HT1080 (cell line): ENCODE results near the gene AQP12B. TPM values are rescaled to one million over a fixed set of nuclear protein-coding genes. Genes with fewer than 3 reads are reported as not detected.
"Not testable (repeated sequence)": the region's sequence is repeated elsewhere in the genome, so short reads cannot be mapped to it uniquely, and the experiment has no call there.

Source experiments
- DNase-seq: peaks from one replicate; pipeline ENCODE4 v3.0.0-alpha.2; 2015; ENCODE audit warnings: low read depth
- total RNA-seq: library from RNA; depleted of rRNA; stranded (reverse); fragments of >200 nt; shearing (Covaris generic); gene quantifications from 2 replicates; pipeline ENCODE4 v1.2.3, GENCODE V29; 2014

AQP12B gene
- total RNA-seq, 1 experiment from 2014 or later: not detected

DNA sequence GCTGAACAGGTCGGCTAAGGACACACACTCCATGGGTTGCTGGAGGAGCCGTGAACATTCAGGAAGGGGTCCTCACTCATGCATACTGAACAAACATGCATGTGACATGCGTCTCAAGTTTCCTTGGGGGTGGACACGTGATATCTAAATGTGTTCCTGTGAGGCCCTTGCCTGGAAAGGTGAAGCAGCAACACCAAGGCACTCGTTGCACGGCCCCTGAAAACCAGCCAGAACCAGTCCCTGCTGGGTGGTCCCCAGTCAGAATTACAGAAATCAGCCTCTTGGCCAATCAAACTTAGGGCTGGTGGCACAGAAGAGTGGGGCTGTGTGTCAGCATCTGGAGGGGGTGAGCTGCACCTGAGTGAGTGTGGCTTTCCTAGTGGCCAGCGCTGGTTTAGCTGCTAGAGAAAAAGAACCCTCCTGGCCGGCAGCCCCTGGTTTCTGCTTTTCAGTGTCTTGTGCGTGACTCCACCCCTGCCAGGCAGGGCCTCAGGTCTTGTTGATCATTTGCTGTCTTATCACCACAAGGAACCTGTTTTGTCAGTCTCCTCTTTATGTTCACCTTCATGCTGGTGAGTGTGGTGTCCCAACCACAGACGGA lies 3.2 kb upstream of the AQP12B start:
- no peak for DNase-seq

DNA sequence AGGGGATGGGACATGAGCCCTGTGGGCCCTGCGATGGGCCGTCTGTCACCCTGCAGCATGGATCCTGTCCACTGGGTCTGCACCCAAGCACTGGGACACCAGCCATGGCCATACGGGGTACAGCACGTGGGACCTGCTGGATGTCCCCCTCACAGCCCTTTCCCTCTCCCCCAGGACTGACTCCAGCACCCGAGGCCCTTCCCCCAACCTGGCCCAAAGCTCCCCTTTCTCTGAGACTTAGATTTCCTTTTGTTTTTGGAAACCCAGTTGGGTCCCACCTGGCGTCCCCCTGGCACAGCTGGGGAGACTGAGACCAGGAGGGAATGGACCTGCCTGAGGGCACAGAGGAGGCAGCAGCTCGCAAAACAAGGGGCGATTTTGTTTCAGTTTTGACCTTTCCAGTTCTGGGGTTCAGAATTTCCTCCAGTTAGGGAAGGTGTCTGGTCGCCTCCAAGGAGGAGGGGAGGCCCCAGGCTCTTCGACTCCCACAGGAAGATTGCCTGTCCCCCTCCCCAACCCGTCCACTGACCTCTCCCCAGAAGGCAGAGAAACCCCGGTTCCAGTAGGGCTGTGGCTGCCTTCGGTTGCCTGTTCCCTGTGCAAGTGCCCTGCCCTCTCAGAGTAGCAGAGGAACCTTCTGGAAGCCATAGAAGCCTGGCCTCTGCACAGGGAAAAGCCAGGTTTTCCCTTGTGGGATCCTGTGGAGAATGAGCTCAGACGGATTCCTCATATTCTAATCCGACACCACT lies 1.5 kb upstream of the AQP12B start:
- DNase-seq: not testable (repeated sequence)

DNA sequence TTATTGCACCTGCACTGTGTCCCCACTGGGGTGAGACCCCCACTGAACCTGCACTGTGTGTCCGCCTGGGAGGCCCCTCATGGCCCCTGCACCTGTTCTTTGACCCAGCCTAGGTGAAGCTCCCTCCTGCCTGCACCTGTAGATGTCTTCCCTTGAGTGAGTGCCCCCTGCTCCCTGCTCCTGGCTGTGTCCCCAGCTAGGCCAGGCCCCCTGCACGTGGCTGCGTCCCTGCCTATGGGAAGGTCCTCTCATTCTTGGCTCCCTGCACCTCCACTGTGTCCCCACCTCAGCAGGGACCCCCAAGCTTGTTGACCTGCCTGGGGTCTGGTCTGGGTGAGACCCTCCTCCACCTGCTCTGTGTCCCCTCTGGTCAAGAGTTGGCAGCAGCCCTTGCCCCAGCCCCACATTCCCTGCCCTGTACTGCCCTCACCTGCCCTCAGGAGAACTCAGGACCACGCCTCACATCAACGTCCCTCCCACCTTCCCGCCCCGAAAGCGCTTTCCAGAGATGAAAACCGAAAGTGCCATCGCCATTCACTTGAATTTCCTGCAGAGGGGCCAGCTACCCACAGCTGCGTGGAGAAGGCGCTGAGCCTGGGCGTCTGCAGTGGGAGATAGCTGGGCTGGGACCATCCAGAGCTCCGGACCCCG lies 769 bp upstream of the AQP12B start:
- not testable (repeated sequence) for DNase-seq

DNA sequence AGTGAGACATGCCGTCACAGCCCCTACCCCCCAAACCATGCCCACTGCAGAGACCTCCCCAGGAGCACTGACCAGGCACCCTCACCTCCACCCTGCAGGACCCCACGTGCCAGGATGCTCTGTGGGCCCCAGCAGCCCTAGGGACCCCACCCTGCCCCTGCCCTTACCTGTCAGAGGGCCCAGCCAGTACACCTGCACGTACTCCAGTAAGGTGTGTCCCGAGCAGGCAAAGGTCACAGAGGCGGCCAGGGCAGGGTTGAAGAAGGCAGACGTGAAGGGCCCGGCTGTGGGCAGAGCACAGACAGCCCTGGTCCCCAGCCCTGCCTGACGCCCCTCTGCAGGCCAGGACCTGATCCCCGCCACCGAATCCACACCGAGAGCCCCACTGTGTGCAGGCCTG lies 2.5 kb downstream of the AQP12B start:
- not testable (repeated sequence) for DNase-seq

DNA sequence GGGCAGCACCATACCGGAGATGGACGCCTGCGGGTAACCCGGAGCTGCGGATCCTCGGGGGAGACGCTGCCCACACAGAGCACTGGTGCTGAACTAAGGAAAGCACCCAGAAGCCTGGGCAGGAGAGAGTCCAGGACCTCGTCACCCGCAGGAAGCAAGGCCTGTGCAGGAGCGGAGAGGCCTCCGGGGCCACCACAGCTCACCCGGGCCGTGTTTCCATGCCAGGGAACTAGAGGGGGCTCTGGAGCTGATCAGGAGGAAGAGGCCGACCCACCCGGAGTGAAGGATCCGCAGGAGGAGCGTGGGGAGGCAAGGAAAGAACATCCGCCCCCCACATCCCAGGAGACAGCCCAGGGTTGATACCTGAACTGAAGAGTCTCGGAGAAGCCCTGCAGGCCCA lies 3.8 kb downstream of the AQP12B start:
- DNase-seq: not testable (repeated sequence)

DNA sequence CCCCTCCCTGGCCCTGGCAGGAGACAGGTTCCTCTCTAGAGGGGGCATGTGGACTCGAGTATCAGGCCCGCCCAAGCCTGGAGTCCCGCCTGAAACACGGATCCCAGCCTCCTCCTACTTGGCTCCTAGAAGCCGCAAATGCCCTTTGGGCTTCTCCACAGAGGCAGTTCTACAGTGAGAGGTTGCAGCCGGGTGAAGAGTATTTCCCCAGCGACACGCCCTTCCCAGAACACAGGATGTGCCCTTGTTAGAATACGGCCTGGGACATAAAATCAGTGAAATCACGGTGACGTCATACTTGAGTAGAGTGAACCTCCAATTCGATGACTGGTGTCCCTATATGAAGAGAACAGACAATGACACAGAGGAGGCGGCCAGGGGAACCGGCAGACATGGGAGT lies 4.6 kb downstream of the AQP12B start:
- DNase-seq: not testable (repeated sequence)

DNA sequence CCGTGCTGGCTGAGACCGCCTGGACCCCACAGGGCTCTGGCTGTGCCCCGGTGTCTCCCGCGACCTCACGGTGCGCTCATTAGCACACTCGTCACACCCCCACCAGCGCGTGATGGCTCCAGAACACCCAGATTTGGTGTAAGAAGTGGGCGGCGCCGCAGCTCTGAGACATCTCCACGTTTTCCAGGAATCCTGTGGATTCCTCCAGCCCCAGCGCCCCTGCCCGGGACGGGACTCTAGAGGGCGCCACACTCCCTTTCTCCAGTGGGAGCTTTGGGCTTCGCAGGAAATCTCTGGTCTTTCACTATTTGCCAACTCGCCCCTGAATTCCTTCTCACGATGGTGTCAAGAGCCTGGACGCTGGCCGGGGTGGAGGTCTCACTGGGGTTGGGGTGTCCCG lies 7.3 kb downstream of the AQP12B start:
- DNase-seq: not testable (repeated sequence)

DNA sequence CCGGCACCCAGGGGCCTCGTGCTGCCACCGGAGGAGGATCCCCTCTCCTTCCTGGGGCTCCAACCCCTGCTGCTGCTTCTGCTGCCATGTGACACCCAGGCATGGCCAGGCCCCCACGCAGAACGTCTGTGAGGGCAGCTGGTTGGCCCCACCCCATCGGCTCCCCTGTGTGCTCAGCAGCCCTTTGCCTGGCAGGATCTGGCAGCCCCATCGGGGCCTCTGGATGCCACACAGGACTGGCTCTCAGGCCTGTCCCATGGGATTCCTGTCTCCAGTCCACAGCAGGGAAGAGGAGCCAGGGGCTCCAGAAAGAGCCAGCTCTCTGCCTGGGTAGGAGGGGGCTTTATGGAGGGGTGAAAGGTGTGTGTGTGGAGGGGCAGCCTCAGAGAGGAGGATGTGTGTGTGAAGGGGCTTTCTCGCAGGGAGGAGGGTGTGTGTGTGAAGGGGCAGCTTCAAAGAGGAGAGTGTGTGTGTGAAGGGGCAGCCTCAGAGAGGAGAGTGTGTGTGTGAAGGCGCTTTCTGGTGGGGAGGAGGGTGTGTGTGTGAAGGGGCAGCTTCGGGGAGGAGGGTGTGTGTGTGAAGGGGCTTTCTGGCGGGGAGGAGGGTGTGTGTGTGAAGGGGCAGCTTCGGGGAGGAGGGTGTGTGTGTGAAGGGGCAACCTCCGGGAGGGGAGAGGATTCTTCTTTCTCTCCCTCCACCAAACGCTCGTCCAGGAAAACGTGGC lies 8.1 kb downstream of the AQP12B start:
- DNase-seq: not testable (repeated sequence)

DNA sequence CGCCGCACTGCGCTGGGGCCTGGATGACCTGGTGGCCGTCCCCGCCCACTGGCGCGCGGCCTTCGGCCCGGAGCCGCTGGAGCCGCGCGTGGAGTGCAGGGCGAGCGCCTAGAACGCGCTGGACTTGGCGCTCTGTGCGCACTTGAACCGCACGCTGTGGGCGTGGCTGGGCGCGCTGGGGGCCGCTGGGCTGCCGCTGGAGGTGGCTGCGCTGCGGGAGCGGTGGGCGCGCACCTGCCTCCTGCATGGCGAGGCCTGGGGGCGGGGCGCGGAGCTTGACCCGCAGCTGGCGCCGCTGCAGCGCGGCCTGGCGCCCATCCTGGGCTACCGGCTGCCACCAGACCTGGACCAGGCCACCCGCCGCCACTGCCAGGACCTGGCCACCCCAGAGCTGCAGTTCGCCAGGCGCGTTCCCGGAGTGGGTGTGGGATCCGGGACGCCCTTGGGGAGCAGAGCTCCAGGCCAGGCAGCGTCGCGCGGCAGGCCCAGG lies 9.9 kb downstream of the AQP12B start:
- no peak for DNase-seq

DNA sequence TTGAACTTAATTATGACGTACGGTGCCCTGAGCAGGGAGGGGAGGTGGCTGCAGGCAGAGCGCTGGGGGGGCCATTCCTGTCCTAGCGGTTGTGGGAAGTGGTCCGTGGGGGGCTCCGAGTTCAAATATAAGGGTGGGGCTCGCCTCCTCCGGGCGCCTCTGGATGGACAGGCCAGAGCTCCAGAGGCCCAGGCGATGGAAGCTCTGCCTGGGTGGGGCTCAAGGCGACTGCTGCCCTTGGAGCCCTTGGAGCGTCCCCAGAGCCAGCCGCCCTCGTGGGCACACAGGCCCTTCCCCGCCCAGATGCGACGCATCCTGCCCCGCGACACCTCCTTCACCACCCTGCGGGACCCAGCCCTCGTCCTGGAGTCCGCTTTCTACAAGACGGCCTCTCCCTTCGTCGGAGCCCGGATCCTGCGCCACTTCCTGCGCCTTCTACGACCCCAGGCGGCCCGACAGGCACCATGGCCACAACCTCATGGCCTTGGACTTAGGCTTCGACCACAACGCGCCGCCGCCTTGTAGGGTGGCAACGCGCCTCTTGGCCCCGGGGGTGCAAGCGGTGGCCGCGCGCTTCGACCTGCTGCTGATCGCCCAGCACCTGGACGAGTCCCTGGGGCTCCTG lies 10.5 kb downstream of the AQP12B start:
- DNase-seq: no peak

DNA sequence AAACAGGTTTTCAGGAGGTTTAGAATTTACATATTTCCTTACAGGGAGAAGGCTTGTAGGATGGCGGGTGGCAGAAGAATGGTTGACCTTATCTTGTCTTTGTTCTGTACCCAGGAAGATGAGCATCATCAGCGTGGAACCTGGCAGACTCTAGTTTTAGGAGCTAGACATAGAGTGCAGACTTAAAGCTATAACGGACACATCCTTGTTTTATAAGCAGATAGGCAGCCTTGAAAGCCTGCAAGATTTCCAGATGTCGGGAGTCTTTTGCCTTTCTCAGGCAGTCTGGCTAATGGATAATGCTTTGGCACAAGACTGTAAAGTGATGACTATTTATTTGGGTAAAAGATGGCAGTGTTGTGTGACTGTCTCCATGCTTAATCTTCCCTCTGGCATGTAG lies 11.7 kb downstream of the AQP12B start:
- DNase-seq: no peak

DNA sequence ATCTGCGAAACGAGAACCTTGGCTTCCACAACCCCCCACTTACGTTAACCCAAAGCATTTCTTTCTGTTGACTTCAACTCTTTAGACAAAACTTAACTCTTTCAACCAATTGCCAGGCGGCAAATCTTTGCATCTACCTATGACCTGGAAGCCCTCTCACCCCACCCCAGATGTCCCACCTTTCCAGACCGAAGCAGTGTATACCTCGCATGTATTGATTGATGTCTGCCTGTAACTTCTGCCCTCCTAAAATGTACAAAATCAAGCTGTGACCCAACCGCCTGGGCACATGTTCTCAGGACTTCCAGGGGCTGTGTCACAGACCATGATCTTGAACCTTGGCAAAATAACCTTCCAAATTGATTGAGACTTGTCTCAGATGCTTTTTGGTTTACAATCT lies 12.3 kb downstream of the AQP12B start:
- DNase-seq: no peak

DNA sequence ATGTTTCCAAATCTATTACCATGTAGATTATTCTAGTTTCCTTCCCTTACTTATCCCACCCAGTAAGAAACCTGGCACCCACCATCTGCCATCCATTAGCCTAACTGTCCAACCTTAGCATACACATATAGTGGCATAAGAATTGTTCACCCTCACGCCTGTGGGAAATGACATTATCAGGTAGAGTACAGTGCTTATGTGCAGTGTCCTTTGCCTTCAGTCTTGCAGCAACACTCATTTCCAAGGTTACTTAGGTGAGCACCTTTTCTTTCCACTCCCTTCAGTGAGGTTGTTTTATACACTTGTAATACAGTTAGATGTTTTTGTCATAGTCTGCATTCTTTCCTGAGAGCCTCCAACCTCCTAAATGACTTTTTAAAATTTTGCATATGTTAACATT lies 18.1 kb downstream of the AQP12B start:
- no peak for DNase-seq

DNA sequence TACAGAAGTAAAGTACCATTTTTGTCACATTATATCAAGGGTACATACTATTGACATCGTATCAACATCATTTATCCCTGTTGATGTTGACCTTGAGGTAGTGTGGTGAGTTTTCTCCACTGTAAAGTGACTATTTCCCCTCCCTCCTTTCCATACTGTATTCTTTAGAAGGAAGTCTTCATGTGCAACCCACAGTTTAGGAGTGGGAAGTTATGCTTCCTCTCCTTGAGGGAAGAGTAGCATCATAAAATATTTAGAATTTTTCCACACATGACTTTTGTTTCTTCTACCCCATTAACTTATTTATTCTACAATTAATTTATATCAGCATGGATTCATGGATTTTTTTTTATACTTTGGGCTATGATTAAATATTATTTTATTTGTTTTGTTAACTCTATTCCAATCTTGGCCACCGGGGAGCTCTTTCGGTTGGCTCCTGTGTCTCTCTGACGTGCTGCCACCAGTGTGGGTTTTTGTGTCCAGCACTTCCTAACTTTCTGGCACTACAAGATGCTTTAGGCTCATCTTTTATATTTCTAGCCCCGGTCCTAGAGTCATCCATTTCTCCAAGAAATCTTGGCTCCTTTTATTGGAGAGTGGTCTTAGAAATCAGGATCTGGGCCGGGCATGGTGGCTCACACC lies 19.0 kb downstream of the AQP12B start:
- DNase-seq: no peak

DNA sequence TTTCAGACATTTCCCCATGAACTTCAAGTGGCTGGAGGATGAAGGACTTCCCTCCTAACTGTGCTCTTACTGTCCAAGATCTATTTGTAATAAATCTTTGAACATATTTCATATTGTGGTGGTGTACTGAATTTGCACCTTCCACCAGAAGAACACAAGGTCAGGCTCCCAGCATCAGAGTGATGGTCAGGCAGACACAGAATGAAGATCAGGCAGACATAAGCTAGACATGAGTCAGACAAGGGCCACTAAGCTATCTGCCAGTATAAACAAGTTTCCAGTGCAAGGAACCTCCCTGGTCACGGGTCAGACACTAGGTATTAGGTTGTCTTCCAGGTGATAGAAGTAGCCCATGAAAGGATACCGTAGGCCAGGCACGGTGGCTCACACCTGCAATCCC lies 20.0 kb downstream of the AQP12B start:
- DNase-seq: no peak

DNA sequence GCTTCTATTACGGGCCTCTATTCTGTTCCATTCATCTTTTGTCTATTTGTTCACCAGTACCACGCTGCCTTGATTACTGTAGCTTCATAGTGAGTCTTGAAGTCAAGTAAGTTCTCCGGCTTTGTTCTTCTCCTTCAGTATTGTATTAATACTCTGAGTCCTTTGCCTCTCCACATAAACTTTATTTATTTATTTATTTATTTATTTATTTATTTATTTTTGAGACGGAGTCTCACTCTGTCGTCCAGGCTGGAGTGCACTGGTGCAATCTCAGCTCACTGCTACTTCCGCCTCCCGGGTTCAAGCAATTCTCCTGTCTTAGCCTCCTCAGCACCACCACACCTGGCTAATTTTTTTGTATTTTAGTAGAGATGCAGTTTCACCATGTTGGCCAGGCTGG lies 22.8 kb downstream of the AQP12B start:
- DNase-seq: not testable (repeated sequence)

DNA sequence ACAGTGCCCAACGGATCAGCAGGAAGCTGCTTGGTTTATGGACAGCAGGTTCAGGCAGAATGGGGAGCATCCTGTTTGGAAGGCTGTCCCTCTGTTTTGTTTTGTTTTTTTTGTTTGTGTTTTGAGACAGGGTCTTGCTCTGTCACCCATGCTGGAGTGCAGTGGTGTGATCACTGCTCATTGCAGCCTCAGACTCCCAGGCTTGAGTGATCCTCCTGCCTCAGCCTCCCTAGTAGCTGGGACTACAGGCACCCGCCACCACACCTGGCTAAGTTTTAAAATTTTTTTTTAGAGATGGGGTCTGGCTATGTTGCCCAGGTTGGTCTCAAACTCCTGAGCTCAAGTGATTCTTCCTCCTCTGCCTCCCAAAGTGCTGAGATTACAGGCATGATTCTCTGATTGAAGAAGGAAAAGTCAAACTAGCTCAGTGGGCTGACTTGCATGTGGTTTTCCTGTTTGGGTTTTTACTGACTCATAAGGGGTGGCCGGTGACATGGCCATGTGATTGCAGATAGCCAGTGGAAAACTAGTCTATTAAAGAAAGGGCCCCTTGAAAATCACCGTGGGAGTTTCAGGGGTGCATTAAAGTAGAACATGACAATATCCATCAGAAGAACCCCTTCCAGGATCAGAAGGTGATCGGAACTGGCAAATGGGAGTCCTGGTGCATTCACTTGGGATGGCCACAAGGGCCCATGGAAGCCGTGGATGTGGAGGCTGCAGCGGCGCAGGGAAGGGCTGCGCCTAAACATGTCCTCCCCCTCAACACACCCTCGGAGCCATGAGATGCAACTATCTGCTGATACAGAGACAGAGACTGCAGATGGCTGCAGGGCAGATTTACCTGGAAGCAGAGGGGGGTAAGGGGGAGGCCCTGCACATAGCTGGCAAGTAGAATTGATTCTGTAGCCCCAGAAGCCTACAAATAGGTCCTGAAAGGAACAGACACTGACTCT lies 26.5 kb downstream of the AQP12B start:
- peak; percentile 64 for DNase-seq

DNA sequence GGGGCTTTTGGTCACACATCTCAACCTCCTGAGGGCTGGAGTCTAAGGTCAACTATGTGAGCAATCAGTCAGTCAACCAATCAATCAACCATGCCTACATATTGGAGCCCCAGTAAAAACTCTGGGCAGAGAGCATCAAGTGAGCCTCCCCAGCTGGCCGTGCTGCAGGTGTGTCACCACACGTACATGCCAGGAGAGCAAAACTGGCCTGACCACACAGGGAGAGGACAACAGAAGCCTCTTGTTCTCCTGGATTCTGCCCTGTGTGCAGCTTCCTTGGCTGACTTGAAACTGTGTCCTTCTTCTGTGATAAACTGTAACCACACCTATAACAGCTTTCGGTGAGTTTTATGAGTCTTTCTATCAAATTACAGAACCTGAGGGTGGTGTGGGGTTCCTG lies 31.5 kb downstream of the AQP12B start:
- no peak for DNase-seq

DNA sequence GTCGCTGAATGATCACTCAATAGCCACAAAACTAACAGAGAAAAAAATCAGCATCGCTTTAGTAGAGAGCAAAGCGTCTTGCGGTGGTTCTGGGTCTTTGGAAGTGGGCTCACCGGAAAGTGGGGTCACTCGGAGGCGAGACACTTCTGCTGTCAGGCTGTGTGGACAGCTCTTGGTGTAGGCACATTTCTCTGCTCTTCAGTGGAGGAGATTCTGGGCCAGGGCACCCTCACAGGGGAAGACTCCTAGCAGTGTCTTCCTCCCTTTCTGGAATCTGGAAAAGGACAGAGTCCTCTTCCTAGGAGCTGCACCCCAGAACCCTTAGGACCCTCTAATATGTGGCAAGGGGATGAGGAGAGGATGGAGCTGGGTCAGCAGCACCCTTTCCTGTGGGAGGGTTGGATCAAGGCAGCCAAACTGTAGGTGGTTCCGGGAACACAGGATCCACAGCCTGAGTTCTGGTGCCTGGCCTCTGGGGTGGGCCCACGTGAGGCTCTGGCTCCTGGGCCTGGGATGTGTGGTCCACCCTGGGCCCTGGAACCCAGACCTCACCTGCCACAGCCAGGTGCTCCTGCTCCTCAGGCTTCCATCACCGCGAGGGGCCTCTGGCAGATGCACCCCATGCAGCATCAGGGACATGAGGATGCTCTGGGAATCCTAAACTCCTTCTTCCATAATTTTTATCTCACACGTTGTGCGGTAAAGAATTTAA lies 32.3 kb downstream of the AQP12B start:
- DNase-seq: no peak
